ENCODE data around the gene JAK1.

Gene JAK1

DNA sequence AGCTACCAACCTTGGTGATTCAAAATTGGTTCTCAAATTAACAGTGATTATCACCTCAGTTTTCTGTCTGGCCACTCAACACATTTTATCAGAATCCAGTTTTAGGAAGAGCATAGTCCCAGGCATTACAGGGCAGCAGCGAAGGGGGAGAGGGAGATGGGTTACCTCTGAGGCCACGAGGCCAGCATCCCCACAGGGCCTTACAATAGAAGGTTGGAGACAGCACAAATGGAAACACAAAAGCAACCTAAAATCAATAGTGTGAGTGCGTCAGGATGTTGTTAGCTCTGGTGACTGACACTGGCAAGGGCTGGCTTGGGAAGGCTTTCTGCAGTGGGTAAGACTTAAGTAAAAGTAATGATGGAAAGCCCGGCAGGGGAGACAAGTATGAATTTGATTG is 79.5 kb downstream of the JAK1 start:
- no peak for DNase-seq

DNA sequence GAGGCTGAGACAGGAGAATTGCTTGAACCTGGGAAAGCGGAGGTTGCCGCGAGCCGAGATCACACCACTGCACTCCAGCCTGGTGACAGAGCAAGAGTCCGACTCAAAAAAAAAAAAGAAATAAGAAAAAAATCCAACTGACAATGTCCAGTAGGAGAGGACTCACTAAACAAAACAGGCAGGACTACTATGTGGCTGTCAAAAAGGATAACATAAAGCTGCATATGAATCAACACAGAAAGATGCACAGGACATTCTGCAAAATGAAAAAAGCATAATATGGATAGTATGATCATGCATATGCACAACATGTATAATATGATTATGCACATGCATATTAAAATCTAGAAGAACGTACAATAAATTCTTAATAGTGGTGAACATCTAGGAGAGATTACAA is 80.7 kb downstream of the JAK1 start:
- DNase-seq: no peak

GRCh38 chr1:64884261-64885040 is 81.9 kb downstream of the JAK1 start:
- DNase-seq: no peak

- DNase-seq: no peak
Measured at GRCh38 chr1:64882574-64883255, 83.6 kb downstream of the JAK1 start.

DNA sequence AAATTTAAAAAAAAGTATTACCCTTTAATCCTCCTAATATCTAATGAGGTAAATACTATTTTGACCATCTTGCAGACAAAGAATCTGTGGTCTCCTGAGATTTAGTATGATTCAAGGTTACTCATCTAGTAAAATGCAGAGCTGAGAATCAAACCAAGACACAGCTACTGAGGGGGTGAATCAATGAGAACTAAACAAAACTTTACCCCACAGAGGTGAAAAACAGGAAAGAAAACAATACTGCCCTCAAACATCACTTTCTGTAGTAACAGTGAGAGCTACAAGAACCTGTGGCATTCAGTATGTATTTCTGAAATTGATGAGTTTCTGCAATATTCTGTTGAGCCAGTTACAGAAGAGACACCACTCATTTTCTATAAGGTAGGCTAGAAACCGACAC is 85.1 kb downstream of the JAK1 start:
- no peak for DNase-seq

DNA sequence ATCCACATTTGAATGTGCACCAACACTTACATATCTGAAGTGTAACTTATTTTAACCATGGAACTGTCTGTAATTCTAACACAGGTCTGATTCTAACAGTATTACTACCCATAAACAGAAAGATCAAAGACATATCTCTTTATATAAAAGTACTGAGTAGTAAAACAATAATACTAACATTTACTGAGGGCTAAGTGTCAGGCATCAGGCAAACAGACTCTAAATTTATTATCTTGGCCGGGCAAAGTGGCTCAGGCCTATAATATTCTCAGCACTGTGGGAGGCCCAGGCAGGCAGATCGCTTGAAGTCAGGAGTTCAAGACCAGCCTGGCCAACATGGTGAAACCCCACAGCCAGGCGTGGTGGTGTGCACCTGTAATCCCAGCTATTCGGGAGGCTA is 85.9 kb downstream of the JAK1 start:
- no peak for DNase-seq

DNA sequence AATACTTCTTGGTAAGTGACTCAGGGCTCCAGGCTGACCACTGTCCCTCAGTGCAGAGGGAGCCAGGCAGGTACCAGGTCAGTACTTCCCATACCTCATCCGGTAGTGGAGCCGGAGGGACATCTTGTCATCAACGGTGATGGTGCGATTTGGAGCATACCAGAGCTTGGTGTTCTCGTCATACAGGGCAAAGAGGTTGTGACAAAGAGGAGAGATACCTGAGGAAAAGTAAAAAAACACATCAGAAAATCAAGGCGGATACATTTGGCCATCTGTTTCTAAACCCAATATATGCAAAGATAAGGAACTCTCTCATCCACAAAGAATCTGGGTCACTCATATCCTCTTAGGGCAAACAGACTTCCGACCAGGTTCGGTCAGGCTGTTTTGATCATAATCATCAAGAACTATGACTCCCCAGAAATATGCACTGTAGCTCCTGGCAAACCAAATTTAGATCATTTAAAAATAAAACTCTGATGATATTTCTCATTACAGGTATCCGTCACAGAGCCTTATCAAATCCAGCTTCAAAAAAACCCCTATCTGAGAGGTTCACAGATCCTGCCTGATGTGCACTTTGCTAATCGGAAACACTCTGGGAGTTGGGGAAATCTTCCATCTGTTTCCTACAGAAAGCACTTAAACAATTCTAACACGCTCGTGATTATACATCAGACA is 87.3 kb downstream of the JAK1 start:
- DNase-seq: no peak

GRCh38 chr1:64878090-64878489 is 88.3 kb downstream of the JAK1 start:
- no peak for DNase-seq

DNA sequence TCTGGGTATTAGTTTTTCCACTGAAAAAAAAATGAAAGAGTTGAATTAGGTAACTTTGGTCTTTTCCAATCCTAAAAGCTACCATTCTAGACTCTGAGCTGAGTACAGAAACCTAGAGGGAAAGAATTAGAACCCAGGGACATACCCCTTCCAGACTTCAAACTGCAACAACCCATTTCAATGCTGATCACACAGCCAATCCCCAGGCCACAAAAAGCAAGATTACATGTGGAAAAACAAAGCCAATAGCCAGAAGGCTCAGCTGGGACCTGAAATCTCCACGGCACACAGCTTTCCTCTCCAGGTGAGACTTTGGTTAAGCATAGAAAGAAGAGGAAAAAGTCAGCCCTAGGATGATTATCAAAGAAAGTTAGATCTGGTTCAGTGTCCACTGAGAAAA is 88.8 kb downstream of the JAK1 start:
- DNase-seq: no peak

DNA sequence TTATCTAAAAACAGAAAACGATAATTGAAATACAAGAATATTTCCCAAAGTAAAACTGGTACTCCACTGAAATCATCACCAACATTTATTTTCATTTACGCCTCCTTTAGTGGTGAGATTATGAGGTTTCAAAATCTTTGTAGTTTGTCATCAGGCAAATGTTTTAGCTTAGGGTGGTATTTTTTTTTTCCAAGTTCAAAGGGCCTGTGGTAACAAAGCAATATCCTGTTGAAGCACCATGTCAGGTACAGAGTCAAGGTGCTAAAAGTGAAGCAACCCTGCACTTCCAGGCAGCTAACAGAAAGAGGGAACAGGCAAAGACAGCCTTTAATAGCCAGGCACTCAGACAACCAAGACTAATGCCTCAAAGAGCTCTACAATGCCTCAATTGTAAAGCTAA is 89.2 kb downstream of the JAK1 start:
- DNase-seq: no peak

GRCh38 chr1:64875606-64876005 is 90.7 kb downstream of the JAK1 start:
- no peak for DNase-seq

DNA sequence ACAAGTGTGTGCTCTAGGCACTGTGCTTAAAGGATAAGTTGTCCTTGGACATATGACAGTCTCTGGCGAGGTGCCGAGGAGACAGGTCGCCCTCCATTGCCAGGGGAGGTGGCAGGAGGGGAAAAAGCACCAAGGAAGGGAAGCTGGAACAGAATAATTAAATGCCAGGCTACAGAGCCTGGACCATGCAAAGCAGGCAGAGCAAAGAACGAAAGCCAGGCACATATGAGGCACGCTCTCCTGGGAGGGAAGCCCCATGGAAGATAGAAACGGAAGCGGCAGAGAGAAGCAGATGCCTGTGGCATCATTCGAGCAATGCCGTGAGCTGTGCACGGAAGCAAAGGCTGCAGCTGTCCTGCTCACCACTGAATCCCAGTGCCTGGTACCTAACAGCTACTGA is 91.2 kb downstream of the JAK1 start:
- no peak for DNase-seq

- no peak for DNase-seq
Measured at GRCh38 chr1:64874666-64875065, 91.7 kb downstream of the JAK1 start.

- DNase-seq: no peak
Measured at GRCh38 chr1:64873576-64873975, 92.8 kb downstream of the JAK1 start.

DNA sequence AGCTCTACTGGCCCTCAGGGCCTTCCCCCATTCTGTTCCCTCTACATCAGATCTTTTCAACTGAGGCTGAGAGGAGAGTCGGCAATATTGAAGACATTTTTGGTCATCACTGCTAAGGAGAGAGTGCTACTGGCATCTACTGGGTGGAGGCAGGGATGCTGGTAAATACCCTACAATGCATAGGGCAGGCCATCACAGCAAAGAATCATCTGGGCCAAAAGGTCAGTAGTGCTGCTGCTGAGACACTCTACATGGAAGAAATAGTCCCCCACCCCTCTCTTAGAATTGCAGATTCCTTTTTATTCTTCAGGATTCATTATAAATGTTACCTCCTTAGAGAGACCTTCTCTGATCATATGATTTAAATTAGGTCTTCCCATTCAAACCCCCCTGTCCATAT is 94.3 kb downstream of the JAK1 start:
- no peak for DNase-seq

DNA sequence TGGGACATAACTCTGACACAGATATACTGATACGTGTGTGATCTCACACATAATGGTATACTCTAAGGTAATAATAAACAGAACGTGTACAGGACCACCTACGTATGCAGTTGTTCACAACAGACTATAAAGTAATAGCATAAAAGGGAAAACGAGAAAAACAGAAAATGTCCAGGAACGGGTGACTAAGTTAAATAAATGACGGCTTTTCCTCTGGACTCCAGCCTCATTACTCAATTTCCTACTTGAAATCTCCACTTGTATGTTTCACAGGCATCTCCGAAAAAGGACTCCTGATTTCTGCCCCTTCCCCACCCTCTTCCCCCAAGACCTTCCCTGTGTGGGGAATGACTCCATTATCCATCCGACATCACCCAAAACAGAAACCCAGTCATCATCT is 95.1 kb downstream of the JAK1 start:
- no peak for DNase-seq

- no peak for DNase-seq
Measured at GRCh38 chr1:64867266-64867665, 99.1 kb downstream of the JAK1 start.

- DNase-seq: no peak
Measured at GRCh38 chr1:64866689-64867088, 99.7 kb downstream of the JAK1 start.

DNA sequence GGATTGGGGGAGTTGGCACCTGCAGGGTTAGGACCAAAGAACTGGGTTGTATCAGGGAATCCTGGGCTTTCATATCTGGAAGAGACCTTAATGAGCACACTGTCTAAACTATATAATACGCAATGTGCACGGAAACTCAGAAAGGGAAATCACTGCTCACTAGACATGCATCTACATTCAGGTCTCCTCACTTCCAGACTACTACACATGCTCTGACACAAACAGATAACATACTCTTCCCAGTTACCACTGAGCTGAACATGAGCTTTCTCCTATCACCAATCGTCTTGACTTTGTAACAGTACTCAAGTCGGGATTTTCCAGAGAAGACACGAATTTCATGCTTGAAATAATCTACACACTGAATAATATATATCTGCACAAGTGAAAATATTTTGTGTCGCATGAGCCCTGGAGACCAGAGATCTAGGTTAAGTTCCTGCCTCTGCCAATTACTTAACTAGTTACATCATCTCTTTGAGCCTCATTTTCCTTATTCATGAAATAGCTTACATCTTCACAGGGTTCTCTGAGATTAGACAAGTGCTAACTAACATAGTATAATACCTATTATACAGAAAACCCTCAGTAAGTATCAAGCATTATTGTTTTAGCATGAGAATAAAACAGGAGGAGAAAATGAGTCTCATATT is 101.1 kb downstream of the JAK1 start:
- DNase-seq: no peak

- DNase-seq: no peak
Measured at GRCh38 chr1:64864018-64864940, 102.1 kb downstream of the JAK1 start.

GRCh38 chr1:64861611-64862010 is 104.7 kb downstream of the JAK1 start:
- no peak for DNase-seq

DNA sequence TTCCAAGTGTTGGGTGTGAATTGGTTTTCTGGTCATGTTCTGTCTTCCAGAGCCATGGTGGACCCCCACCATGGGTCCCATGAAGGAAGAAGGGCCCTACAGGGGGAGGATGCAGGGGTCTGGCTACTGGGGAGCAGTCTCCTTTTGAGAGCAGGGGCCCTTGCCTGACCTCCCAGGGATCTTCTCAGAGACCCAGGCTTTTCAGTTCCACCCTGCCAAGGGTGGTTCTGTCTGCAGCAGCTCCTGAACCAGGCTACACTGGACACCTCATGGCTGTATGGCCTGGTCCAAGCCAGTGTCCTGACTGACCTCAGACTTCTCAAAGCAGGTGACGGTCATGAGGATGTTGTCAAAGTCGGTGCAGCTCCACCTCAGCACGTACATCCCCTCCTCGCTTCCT is 109.0 kb downstream of the JAK1 start:
- no peak for DNase-seq

DNA sequence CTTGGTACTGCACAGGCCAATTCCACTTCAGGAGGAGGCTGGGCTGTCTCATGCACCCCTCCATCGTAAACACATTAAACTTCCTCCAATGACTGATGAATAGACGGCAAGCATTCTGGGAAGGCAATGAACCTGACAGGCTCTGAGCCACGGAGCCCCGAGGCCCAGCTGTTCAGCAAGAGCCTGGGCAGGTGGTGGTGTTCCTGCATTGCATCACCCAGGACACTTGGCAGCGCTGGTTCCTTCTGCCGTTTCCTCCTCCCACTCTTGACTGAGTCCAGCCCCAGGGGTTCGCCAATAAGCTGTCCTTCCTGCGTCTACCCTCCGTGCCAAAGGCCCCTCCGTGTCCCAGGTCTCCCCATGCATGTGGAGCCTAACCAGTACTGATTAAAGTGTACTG is 109.8 kb downstream of the JAK1 start:
- DNase-seq: peak; percentile 91
